Keratinocyte (primary cell): Measurements from ENCODE around the gene PDE10A. TPM values are rescaled to one million over a fixed set of nuclear protein-coding genes. Genes with fewer than 3 reads are reported as not detected.

Source experiments
- DNase-seq: peaks from one replicate; pipeline ENCODE4 v3.0.0-alpha.2; 2011; ENCODE audit warnings: low read depth, missing footprints, low spot score
- FAIRE-seq: peaks from 2 replicates; lab custom pipeline; 2011; peaks lifted over from hg19 to GRCh38; lab: Jason Lieb, UNC
- H2AFZ ChIP-seq: 2 replicates; pipeline ENCODE4 v1.6.0; 2012; ENCODE audit warnings: low read length, control low read depth, inconsistent platforms; ENCODE audit not compliant: control insufficient read depth
- H3K27ac ChIP-seq: 2 replicates; pipeline ENCODE4 v1.5.1; 2011; ENCODE audit warnings: low read length; ENCODE audit not compliant: control insufficient read depth, insufficient read depth
- H3K27me3 ChIP-seq: 3 replicates; pipeline ENCODE4 v1.6.0; 2011; ENCODE audit warnings: low read length; ENCODE audit not compliant: control insufficient read depth, insufficient read depth; ENCODE audit errors: extremely low read depth
- H3K36me3 ChIP-seq, 2 experiments: 2 replicates in 1 of 2; 3 replicates in 1 of 2; pipeline ENCODE4 v1.5.1; 2011; ENCODE audit warnings: low read length in 2 of 2, mild to moderate bottlenecking in 1 of 2; ENCODE audit not compliant: control insufficient read depth in 2 of 2, insufficient read depth in 2 of 2; ENCODE audit errors: extremely low read depth in 1 of 2
- H3K4me1 ChIP-seq: 3 replicates; pipeline ENCODE4 v1.5.1; 2011; ENCODE audit warnings: low read length; ENCODE audit not compliant: control insufficient read depth, insufficient read depth; ENCODE audit errors: extremely low read depth
- H3K4me2 ChIP-seq: 3 replicates; pipeline ENCODE4 v1.6.0; 2011; ENCODE audit warnings: low read depth, low read length; ENCODE audit not compliant: control insufficient read depth, insufficient read depth; ENCODE audit errors: extremely low read depth
- H3K4me3 ChIP-seq, 3 experiments: fragments of 200-600 bp in 1 of 3; sonication (generic) in 1 of 3; 2 replicates in 2 of 3; 3 replicates in 1 of 3; pipeline ENCODE4 v1.5.1; 2011 to 2016; ENCODE audit warnings: low read length in 3 of 3, mild to moderate bottlenecking in 3 of 3, control low read depth in 2 of 3, inconsistent platforms in 1 of 3, low read depth in 1 of 3, mixed read lengths in 1 of 3, mixed run types in 1 of 3, moderate library complexity in 1 of 3; ENCODE audit not compliant: control insufficient read depth in 2 of 3, insufficient read depth in 2 of 3; ENCODE audit errors: extremely low read depth in 1 of 3
- H3K79me2 ChIP-seq: 2 replicates; pipeline ENCODE4 v1.6.0; 2012; ENCODE audit warnings: low read length; ENCODE audit not compliant: control insufficient read depth, insufficient read depth
- H3K9ac ChIP-seq: 3 replicates; pipeline ENCODE4 v1.6.0; 2011; ENCODE audit warnings: low read length; ENCODE audit not compliant: control insufficient read depth, insufficient read depth; ENCODE audit errors: extremely low read depth
- H3K9me1 ChIP-seq: 3 replicates; pipeline ENCODE4 v1.6.0; 2011; ENCODE audit warnings: low read length; ENCODE audit not compliant: control insufficient read depth, insufficient read depth; ENCODE audit errors: extremely low read depth
- H3K9me3 ChIP-seq: 2 replicates; pipeline ENCODE4 v1.5.1; 2012; ENCODE audit warnings: low read depth, low read length; ENCODE audit not compliant: control insufficient read depth
- H4K20me1 ChIP-seq: 3 replicates; pipeline ENCODE4 v1.6.0; 2011; ENCODE audit warnings: low read length; ENCODE audit not compliant: control insufficient read depth, insufficient read depth; ENCODE audit errors: extremely low read depth
- EZH2 ChIP-seq: IDR thresholded peaks from one replicate; pipeline ENCODE4 v1.6.1; 2012; ENCODE audit warnings: inconsistent platforms, mild to moderate bottlenecking, low read length, moderate library complexity
- dilution Hi-C: fragments of 300-500 bp; cut with MboI; formaldehyde crosslinking; loops from one replicate; pipeline ENCODE4 v1.7.0; 2020; ENCODE audit warnings: low sequenced_read_pairs; ENCODE audit not compliant: extremely low pct_ligation_motif_present
- polyA plus RNA-seq, 5 experiments: library from polyadenylated mRNA; depleted of rRNA in 3 of 5; stranded (reverse) in 3 of 5; stranded (forward) in 1 of 5; unstranded in 1 of 5; fragments of >200 nt; gene quantifications; 1 replicate in 1 of 5; 2 replicates in 3 of 5; 3 replicates in 1 of 5; pipeline versions ENCODE4 v1.2.1 to v1.2.3, GENCODE V29; 2011 to 2012; ENCODE audit warnings: missing spikeins in 2 of 5, low read depth in 1 of 5, low replicate concordance in 1 of 5
- TF ChIP-seq, protein P1 (sequence below), 3 experiments: IDR thresholded peaks in 1 of 3; conservative IDR thresholded peaks in 1 of 3; optimal IDR thresholded peaks in 1 of 3; 2 replicates in 2 of 3; 3 replicates in 1 of 3; pipeline versions ENCODE3 to v1.5.1; 2011; ENCODE audit warnings: low read length in 3 of 3, mild to moderate bottlenecking in 3 of 3, moderate library complexity in 2 of 3, control low read depth in 1 of 3, inconsistent platforms in 1 of 3; ENCODE audit not compliant: insufficient read depth in 2 of 3; ENCODE audit errors: extremely low read depth in 1 of 3

The PDE10A gene
- polyA plus RNA-seq, 1 donor (not counting 4 experiments of a cell fraction or from before 2014, with no cell fraction given): not detected

- DNase-seq: no peak
These were observed 44.8 kb downstream of the PDE10A start for GRCh38 chr6:165618241-165618640.

DNA sequence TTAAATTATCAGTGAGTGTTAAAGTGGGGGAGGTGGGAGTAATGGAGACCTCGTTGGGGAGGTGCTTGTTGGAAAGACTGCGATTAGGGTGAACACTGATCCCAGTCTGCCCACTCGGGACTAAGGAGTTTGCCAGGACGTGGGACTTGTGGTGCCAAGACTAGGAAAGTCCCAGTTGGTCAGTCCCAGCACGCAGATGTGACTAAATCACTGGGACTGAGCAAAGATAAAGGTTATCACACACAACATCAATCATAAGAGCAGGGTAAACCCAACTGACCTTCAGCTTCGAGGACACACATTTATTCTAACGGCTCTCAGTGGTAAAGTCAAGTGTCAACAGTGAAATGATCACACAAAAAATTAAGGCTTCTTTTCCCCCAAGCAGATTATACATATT lies 45.5 kb downstream of the PDE10A start:
- no peak overlapping the region for H3K27ac ChIP-seq
- no peaks in the 10 kb centered on the region for H4K20me1 ChIP-seq
- FAIRE-seq: no peak
- no peaks in the 10 kb centered on the region for H3K9me1 ChIP-seq
- no peaks in the 10 kb centered on the region for H3K27me3 ChIP-seq
- no peak for DNase-seq
- H3K4me2 ChIP-seq: no peak overlapping the region
- H3K36me3 ChIP-seq: no peaks in the 10 kb centered on the region
- TF ChIP-seq, protein P1, sequence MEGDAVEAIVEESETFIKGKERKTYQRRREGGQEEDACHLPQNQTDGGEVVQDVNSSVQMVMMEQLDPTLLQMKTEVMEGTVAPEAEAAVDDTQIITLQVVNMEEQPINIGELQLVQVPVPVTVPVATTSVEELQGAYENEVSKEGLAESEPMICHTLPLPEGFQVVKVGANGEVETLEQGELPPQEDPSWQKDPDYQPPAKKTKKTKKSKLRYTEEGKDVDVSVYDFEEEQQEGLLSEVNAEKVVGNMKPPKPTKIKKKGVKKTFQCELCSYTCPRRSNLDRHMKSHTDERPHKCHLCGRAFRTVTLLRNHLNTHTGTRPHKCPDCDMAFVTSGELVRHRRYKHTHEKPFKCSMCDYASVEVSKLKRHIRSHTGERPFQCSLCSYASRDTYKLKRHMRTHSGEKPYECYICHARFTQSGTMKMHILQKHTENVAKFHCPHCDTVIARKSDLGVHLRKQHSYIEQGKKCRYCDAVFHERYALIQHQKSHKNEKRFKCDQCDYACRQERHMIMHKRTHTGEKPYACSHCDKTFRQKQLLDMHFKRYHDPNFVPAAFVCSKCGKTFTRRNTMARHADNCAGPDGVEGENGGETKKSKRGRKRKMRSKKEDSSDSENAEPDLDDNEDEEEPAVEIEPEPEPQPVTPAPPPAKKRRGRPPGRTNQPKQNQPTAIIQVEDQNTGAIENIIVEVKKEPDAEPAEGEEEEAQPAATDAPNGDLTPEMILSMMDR (optimal IDR thresholded peaks at IDR 0.05 in 1 of 3, IDR thresholded peaks at IDR 0.05 in 1 of 3, conservative IDR thresholded peaks at IDR 0.05 in 1 of 3; ENCODE audit: extremely low read depth in 1 of 3, insufficient read depth in 2 of 3, low read length in 3 of 3): no peak
- TF ChIP-seq EZH2: no peak
- no peak overlapping the region for H3K9ac ChIP-seq
- peaks cover 3% of the 10 kb centered on the region for H3K9me3 ChIP-seq
- H3K4me1 ChIP-seq: no peaks in the 10 kb centered on the region
- H3K79me2 ChIP-seq: no peaks in the 10 kb centered on the region
- dilution Hi-C loops: no loop called here
- H3K4me3 ChIP-seq: no peak overlapping the region
- no peak overlapping the region for H2AFZ ChIP-seq

More at GRCh38 chr6:165618241-165618640, 44.8 kb downstream of the PDE10A start:
- Histone ChIP-seq H3K9me1 (no peaks in the 10 kb centered on the region), H3K4me1 (no peaks in the 10 kb centered on the region), H3K4me3 (no peak overlapping the region), H3K4me2 (no peak overlapping the region), H3K36me3 (no peaks in the 10 kb centered on the region), H3K9me3 (peaks cover 3% of the 10 kb centered on the region), H3K79me2 (no peaks in the 10 kb centered on the region), H2AFZ (no peak overlapping the region), H4K20me1 (no peaks in the 10 kb centered on the region), H3K27ac (no peak overlapping the region), H3K9ac (no peak overlapping the region), H3K27me3 (no peaks in the 10 kb centered on the region)
- FAIRE-seq: no peak
- no peak for TF ChIP-seq EZH2
- TF ChIP-seq, protein P1 (optimal IDR thresholded peaks at IDR 0.05 in 1 of 3, IDR thresholded peaks at IDR 0.05 in 1 of 3, conservative IDR thresholded peaks at IDR 0.05 in 1 of 3; ENCODE audit: extremely low read depth in 1 of 3, insufficient read depth in 2 of 3, low read length in 3 of 3): no peak
- dilution Hi-C loops: no loop called here
